ENCODE measurements around the gene RIMBP2.

DNA sequence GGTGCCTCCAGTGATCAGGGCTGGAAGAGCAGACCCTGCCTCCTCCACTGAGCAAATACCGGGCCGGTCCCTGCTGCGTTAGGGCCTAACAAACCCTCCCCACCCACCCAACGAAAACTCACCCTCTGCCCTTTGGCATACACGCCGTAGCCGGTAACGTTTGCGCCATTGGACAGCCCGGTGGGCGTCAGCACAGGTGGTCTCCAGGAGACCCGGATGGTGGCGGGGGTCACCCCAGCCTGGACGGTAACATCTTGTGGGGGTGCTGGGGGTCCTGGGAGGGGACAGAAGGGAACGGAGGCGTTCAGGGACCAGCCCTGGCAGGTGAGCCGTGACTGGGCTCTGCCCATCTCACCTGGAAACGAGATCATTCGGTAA is 277.9 kb downstream of the RIMBP2 start:
- TF ChIP-seq, protein P1, sequence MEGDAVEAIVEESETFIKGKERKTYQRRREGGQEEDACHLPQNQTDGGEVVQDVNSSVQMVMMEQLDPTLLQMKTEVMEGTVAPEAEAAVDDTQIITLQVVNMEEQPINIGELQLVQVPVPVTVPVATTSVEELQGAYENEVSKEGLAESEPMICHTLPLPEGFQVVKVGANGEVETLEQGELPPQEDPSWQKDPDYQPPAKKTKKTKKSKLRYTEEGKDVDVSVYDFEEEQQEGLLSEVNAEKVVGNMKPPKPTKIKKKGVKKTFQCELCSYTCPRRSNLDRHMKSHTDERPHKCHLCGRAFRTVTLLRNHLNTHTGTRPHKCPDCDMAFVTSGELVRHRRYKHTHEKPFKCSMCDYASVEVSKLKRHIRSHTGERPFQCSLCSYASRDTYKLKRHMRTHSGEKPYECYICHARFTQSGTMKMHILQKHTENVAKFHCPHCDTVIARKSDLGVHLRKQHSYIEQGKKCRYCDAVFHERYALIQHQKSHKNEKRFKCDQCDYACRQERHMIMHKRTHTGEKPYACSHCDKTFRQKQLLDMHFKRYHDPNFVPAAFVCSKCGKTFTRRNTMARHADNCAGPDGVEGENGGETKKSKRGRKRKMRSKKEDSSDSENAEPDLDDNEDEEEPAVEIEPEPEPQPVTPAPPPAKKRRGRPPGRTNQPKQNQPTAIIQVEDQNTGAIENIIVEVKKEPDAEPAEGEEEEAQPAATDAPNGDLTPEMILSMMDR (IDR thresholded peaks at IDR 0.05 in 2 of 3, conservative IDR thresholded peaks at IDR 0.05 in 1 of 3; ENCODE audit: insufficient read depth in 2 of 3, low read depth in 1 of 3, low read length in 3 of 3), result no peak
- TF ChIP-seq STAT5B (CRISPR knock-in tag; IDR thresholded peaks at IDR 0.05), result no peak
- TF ChIP-seq, protein P2, sequence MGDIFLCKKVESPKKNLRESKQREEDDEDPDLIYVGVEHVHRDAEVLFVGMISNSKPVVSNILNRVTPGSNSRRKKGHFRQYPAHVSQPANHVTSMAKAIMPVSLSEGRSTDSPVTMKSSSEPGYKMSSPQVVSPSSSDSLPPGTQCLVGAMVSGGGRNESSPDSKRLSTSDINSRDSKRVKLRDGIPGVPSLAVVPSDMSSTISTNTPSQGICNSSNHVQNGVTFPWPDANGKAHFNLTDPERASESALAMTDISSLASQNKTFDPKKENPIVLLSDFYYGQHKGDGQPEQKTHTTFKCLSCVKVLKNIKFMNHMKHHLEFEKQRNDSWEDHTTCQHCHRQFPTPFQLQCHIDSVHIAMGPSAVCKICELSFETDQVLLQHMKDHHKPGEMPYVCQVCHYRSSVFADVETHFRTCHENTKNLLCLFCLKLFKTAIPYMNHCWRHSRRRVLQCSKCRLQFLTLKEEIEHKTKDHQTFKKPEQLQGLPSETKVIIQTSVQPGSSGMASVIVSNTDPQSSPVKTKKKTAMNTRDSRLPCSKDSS (IDR thresholded peaks at IDR 0.05; ENCODE audit: low read depth, partially characterized antibody), result no peak

Measured in K562 (cell line).